H1 (cell line): ENCODE results near the gene IL36A. TPM values are rescaled to one million over a fixed set of nuclear protein-coding genes. Genes with fewer than 3 reads are reported as not detected.

Experiments
- CTCF ChIA-PET: fragments of 300-600 bp; sonication (Branson Sonifier 250); formaldehyde crosslinking; loops from one replicate; lab custom pipeline; 2021; ENCODE audit not compliant: partially characterized antibody; lab: Charles Lee
- POLR2A ChIA-PET: fragments of 300-600 bp; sonication (Branson Sonifier 250); formaldehyde crosslinking; loops from one replicate; lab custom pipeline; 2021; ENCODE audit warnings: inconsistent platforms; ENCODE audit not compliant: partially characterized antibody; lab: Charles Lee
- DNase-seq, 2 experiments: peaks; one replicate each; pipeline versions ENCODE4 v3.0.0 to v3.0.0-alpha.2; 2010 to 2022; ENCODE audit warnings: low spot score in 2 of 2, low read depth in 1 of 2, mixed read lengths in 1 of 2
- FAIRE-seq: peaks from 2 replicates; lab custom pipeline; 2011; peaks lifted over from hg19 to GRCh38; lab: Jason Lieb, UNC
- H2AFZ ChIP-seq: 2 replicates; pipeline ENCODE4 v1.8.1; 2012; ENCODE audit warnings: low read length, inconsistent platforms
- H2AK5ac ChIP-seq: 2 replicates; pipeline ENCODE4 v1.6.1; 2013; ENCODE audit warnings: low read depth, low read length
- H2BK120ac ChIP-seq: replicated peaks from 2 replicates; pipeline ENCODE3; 2013; ENCODE audit warnings: low read depth, low read length, inconsistent platforms
- H2BK12ac ChIP-seq: 2 replicates; pipeline ENCODE4 v1.6.1; 2013; ENCODE audit warnings: low read depth, low read length
- H2BK15ac ChIP-seq: 2 replicates; pipeline ENCODE4 v1.6.1; 2013; ENCODE audit warnings: low read length
- H2BK20ac ChIP-seq: 2 replicates; pipeline ENCODE4 v1.6.1; 2013; ENCODE audit warnings: low read length
- H2BK5ac ChIP-seq: 2 replicates; pipeline ENCODE4 v1.6.1; 2013; ENCODE audit warnings: low read depth, low read length
- H3K14ac ChIP-seq: 2 replicates; pipeline ENCODE4 v1.6.1; 2013; ENCODE audit warnings: inconsistent platforms; ENCODE audit not compliant: insufficient read length
- H3K18ac ChIP-seq: 2 replicates; pipeline ENCODE4 v1.6.1; 2013; ENCODE audit warnings: low read length; ENCODE audit errors: extremely low read depth
- H3K23ac ChIP-seq: 2 replicates; pipeline ENCODE4 v1.6.1; 2013; ENCODE audit warnings: inconsistent platforms; ENCODE audit not compliant: insufficient read length
- H3K23me2 ChIP-seq: 2 replicates; pipeline ENCODE4 v1.6.1; 2013; ENCODE audit warnings: low read depth, low read length
- H3K27ac ChIP-seq: 2 replicates; pipeline ENCODE4 v1.6.1; 2011; ENCODE audit warnings: low read depth, low read length, inconsistent platforms
- H3K27me3 ChIP-seq, 4 experiments: replicated peaks in 1 of 4; 1 replicate in 1 of 4; 2 replicates in 3 of 4; pipeline versions ENCODE4 v1.6.1 to v1.8.1; 2011 to 2013; ENCODE audit warnings: low read length in 3 of 4, mild to moderate bottlenecking in 3 of 4, inconsistent platforms in 2 of 4, mixed read lengths in 2 of 4, moderate library complexity in 1 of 4; ENCODE audit not compliant: control insufficient read depth in 3 of 4, insufficient read depth in 3 of 4; ENCODE audit errors: extremely low read depth in 1 of 4
- H3K36me3 ChIP-seq, 4 experiments: 2 replicates each; pipeline versions ENCODE4 v1.6.1 to v1.8.1; 2011 to 2013; ENCODE audit warnings: mild to moderate bottlenecking in 4 of 4, low read length in 3 of 4, moderate library complexity in 2 of 4, control low read depth in 1 of 4, inconsistent platforms in 1 of 4; ENCODE audit not compliant: insufficient read depth in 4 of 4, control insufficient read depth in 2 of 4
- H3K4ac ChIP-seq: replicated peaks from 2 replicates; pipeline ENCODE3; 2013; ENCODE audit warnings: low read length, low read depth, mixed read lengths, inconsistent platforms; ENCODE audit not compliant: insufficient read length
- H3K4me1 ChIP-seq, 4 experiments: replicated peaks in 1 of 4; 1 replicate in 1 of 4; 2 replicates in 3 of 4; pipeline versions ENCODE4 v1.6.1 to v1.8.1; 2011 to 2013; ENCODE audit warnings: low read length in 3 of 4, inconsistent platforms in 2 of 4, mixed read lengths in 1 of 4; ENCODE audit not compliant: insufficient read depth in 4 of 4, control insufficient read depth in 3 of 4
- H3K4me2 ChIP-seq, 2 experiments: 2 replicates each; pipeline versions ENCODE4 v1.6.1 to v1.8.1; 2011 to 2013; ENCODE audit warnings: low read depth in 2 of 2, low read length in 2 of 2, control low read depth in 1 of 2, inconsistent platforms in 1 of 2, mild to moderate bottlenecking in 1 of 2; ENCODE audit not compliant: insufficient read depth in 1 of 2
- H3K4me3 ChIP-seq, 4 experiments: fragments of 200-600, 300-600 bp in 1 of 4; sonication (generic), shearing (Covaris generic), sonication (Bioruptor Twin) in 1 of 4; 2 replicates each; pipeline versions ENCODE4 v1.5.1 to v1.8.1; 2011 to 2016; ENCODE audit warnings: low read length in 4 of 4, low read depth in 3 of 4, control low read depth in 2 of 4, inconsistent platforms in 2 of 4, mild to moderate bottlenecking in 2 of 4, mixed read lengths in 1 of 4, moderate library complexity in 1 of 4; ENCODE audit not compliant: insufficient read depth in 2 of 4; ENCODE audit errors: extremely low read depth in 1 of 4
- H3K56ac ChIP-seq: replicated peaks from 2 replicates; pipeline ENCODE3; 2013; ENCODE audit warnings: low read depth, mild to moderate bottlenecking, mixed read lengths, low read length, inconsistent platforms; ENCODE audit not compliant: insufficient read length
- H3K79me1 ChIP-seq: 2 replicates; pipeline ENCODE4 v1.6.1; 2013; ENCODE audit warnings: low read depth, low read length, control low read depth
- H3K79me2 ChIP-seq, 2 experiments: 2 replicates each; pipeline versions ENCODE4 v1.6.1 to v1.8.1; 2012 to 2013; ENCODE audit warnings: low read length in 2 of 2, mild to moderate bottlenecking in 2 of 2, inconsistent platforms in 1 of 2; ENCODE audit not compliant: insufficient read depth in 2 of 2, control insufficient read depth in 1 of 2
- H3K9ac ChIP-seq, 4 experiments: replicated peaks in 1 of 4; 1 replicate in 1 of 4; 2 replicates in 3 of 4; pipeline versions ENCODE4 v1.6.1 to v1.8.1; 2011 to 2013; ENCODE audit warnings: low read depth in 3 of 4, low read length in 3 of 4, control low read depth in 2 of 4, mild to moderate bottlenecking in 2 of 4, moderate library complexity in 2 of 4, inconsistent platforms in 1 of 4; ENCODE audit errors: extremely low read depth in 1 of 4
- H3K9me3 ChIP-seq, 2 experiments: 2 replicates each; pipeline versions ENCODE4 v1.6.1 to v1.8.1; 2012 to 2013; ENCODE audit warnings: mild to moderate bottlenecking in 2 of 2, moderate library complexity in 2 of 2, control low read depth in 1 of 2, inconsistent platforms in 1 of 2, low read depth in 1 of 2, low read length in 1 of 2, mixed read lengths in 1 of 2; ENCODE audit not compliant: insufficient read depth in 2 of 2
- H4K20me1 ChIP-seq, 2 experiments: replicated peaks in 1 of 2; 2 replicates each; pipeline versions ENCODE3 to v1.8.1; 2011 to 2013; ENCODE audit warnings: inconsistent platforms in 2 of 2, low read length in 2 of 2, mild to moderate bottlenecking in 1 of 2; ENCODE audit not compliant: insufficient read depth in 2 of 2, control insufficient read depth in 1 of 2
- H4K5ac ChIP-seq: 2 replicates; pipeline ENCODE4 v1.6.1; 2013; ENCODE audit warnings: low read length, low read depth, mixed read lengths, inconsistent platforms; ENCODE audit not compliant: insufficient read length
- H4K8ac ChIP-seq: 2 replicates; pipeline ENCODE4 v1.8.0; 2013; ENCODE audit warnings: mild to moderate bottlenecking, moderate library complexity, low read length, inconsistent platforms; ENCODE audit not compliant: insufficient read depth; ENCODE audit errors: extremely low read depth
- H4K91ac ChIP-seq: replicated peaks from 2 replicates; pipeline ENCODE3; 2013; ENCODE audit warnings: low read length, mixed read lengths, inconsistent platforms; ENCODE audit not compliant: insufficient read length
- BACH1 ChIP-seq: IDR thresholded peaks from 2 replicates; pipeline ENCODE4 v1.6.1; 2012; ENCODE audit warnings: low read length, improper control_type of control experiment
- BCL11A ChIP-seq, 2 experiments: IDR thresholded peaks; one replicate each; pipeline ENCODE4 v1.6.1; 2011; ENCODE audit warnings: low read depth in 2 of 2, low read length in 2 of 2, mild to moderate bottlenecking in 2 of 2
- HDAC2 ChIP-seq, 2 experiments: fragments of 300-600 bp in 1 of 2; sonication (generic) in 1 of 2; IDR thresholded peaks; 2 replicates each; pipeline ENCODE4 v1.6.1; 2011 to 2012; ENCODE audit warnings: low read depth in 2 of 2, low read length in 2 of 2, mild to moderate bottlenecking in 2 of 2, moderate library complexity in 2 of 2, borderline replicate concordance in 1 of 2, inconsistent platforms in 1 of 2
- PHF8 ChIP-seq: fragments of 200-600 bp; sonication (generic); conservative IDR thresholded peaks from 2 replicates; pipeline ENCODE4 v1.7.1; 2012; ENCODE audit warnings: low read depth, mild to moderate bottlenecking, inconsistent platforms, low read length, moderate library complexity
- POLR2AphosphoS5 ChIP-seq: IDR thresholded peaks from 2 replicates; pipeline ENCODE4 v1.6.1; 2011; ENCODE audit warnings: low read depth, low read length
- RFX5 ChIP-seq: IDR thresholded peaks from 2 replicates; pipeline ENCODE4 v1.6.1; 2011; ENCODE audit warnings: low read depth, low read length, improper control_type of control experiment, borderline replicate concordance
- TEAD4 ChIP-seq: IDR thresholded peaks from 2 replicates; pipeline ENCODE4 v1.6.1; 2012; ENCODE audit warnings: low read depth, low read length, inconsistent platforms, mixed read lengths
- WGBS, 2 experiments: shearing (Covaris generic) in 1 of 2; methylation state at CpG; one replicate each; pipeline versions ENCODE4 v1.1.6 to v1.1.7; 2013 to 2015; ENCODE audit warnings: low lambda C conversion rate in 2 of 2, mixed read lengths in 2 of 2, inconsistent platforms in 1 of 2, low coverage in 1 of 2, missing lambda C conversion rate in 1 of 2; ENCODE audit not compliant: insufficient replicate concordance in 2 of 2, insufficient coverage in 1 of 2, insufficient read length in 1 of 2; ENCODE audit errors: extremely low coverage in 1 of 2, missing lambda C conversion rate in 1 of 2; 5-methylcytosine and 5-hydroxymethylcytosine counted together
- polyA plus RNA-seq, 7 experiments: library from polyadenylated mRNA; depleted of rRNA in 3 of 7; stranded (reverse) in 5 of 7; unstranded in 2 of 7; fragments of >200 nt in 5 of 7; fragments of 200-250 nt in 2 of 7; gene quantifications; 1 replicate in 5 of 7; 2 replicates in 1 of 7; 4 replicates in 1 of 7; pipeline versions ENCODE4 v1.2.1 to v1.2.3, GENCODE V29; 2011 to 2013; ENCODE audit warnings: missing spikeins in 2 of 7, mixed read lengths in 2 of 7
- total RNA-seq: library from RNA; stranded (reverse); fragmentation: NEBNext Ultra II Directional; extraction: Animal tissue kit (Norgen Biotek cat#: 25700); gene quantifications from 2 replicates; pipeline ENCODE4 v1.2.1, GENCODE V29; 2021

The IL36A gene
- total and polyA plus RNA-seq, 2 of the 8 experiments (the other 6 are each of a cell fraction or from before 2014, with no cell fraction given) = not detected

DNA sequence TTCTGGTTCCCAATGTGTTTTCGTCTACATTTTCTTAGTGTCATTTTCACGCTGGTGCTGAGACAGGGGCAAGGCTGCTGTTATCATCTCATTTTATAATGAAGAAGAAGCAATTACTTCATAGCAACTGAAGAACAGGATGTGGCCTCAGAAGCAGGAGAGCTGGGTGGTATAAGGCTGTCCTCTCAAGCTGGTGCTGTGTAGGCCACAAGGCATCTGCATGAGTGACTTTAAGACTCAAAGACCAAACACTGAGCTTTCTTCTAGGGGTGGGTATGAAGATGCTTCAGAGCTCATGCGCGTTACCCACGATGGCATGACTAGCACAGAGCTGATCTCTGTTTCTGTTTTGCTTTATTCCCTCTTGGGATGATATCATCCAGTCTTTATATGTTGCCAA lies 20.2 kb upstream of the IL36A start:
- Histone ChIP-seq H3K9me3 (no peaks in the 10 kb centered on the region; a peak in 1 of 4 replicates), H3K79me2 (no peaks in the 10 kb centered on the region), H4K20me1 (no peaks in the 10 kb centered on the region), H3K18ac (no peak overlapping the region), H2BK12ac (no peak overlapping the region), H3K23ac (no peak overlapping the region), H3K36me3 (no peaks in the 10 kb centered on the region), H3K9ac (no peak overlapping the region), H4K8ac (no peak overlapping the region), H3K4me3 (no peak overlapping the region), H3K79me1 (no peaks in the 10 kb centered on the region), H3K4ac (no peak overlapping the region), H3K4me1 (no peaks in the 10 kb centered on the region), H3K27ac (no peak overlapping the region), H2BK120ac (no peak overlapping the region), H4K5ac (no peak overlapping the region), H3K56ac (no peak overlapping the region), H3K14ac (no peak overlapping the region), H2BK5ac (no peak overlapping the region), H2BK20ac (no peak overlapping the region), H3K4me2 (no peak overlapping the region), H3K23me2 (no peaks in the 10 kb centered on the region), H2BK15ac (no peak overlapping the region), H2AFZ (no peak overlapping the region), H3K27me3 (no peaks in the 10 kb centered on the region; a peak in 1 of 7 replicates), H4K91ac (no peak overlapping the region), H2AK5ac (no peak overlapping the region)
- no peak for DNase-seq
- TF ChIP-seq BCL11A (IDR thresholded peaks at IDR 0.05; ENCODE audit: low read depth in 2 of 2, low read length in 2 of 2) = no peak
- TF ChIP-seq TEAD4 = no peak
- TF ChIP-seq HDAC2 (IDR thresholded peaks at IDR 0.05; ENCODE audit: borderline replicate concordance in 1 of 2, low read depth in 2 of 2, low read length in 2 of 2) = no peak
- no peak for TF ChIP-seq PHF8
- no peak for TF ChIP-seq POLR2AphosphoS5
- no peak for TF ChIP-seq RFX5
- TF ChIP-seq BACH1 = no peak
- FAIRE-seq = no peak
- CTCF ChIA-PET = interaction anchor here (0.8 to 1.3 kb wide), 3 partner anchors 25 to 99 kb away, joined by 3 read pairs; no protein-coding TSS in a partner anchor
- WGBS, 2 experiments = 95% methylated on average over 5 of the region's 5 CpGs; no CpG with 5 or more reads in 1 of the 2 experiments
- POLR2A ChIA-PET = no interaction called here
